Stimulated activated CD4-positive, alpha-beta T cell treated with anti-CD3 and anti-CD28 coated beads, Interleukin-12 subunit alpha, Interleukin-12 subunit beta, amount 100 ng/mL, for 48 hours (primary cell): ENCODE data around the gene ADCYAP1R1.

Experiments
- DNase-seq, 3 donors: peaks; one replicate each; pipeline ENCODE4 v3.0.0-alpha.2; 2020; ENCODE audit warnings: low read depth in 2 of 3, low spot score in 1 of 3

Gene ADCYAP1R1

GRCh38 chr7:31051598-31052486 is at the start of gene ADCYAP1R1:
Gene ADCYAP1R1, plus strand, starts transcription at chr7:31052308. Its CDS starts 10,957 bp downstream, at chr7:31063265.
- DNase-seq, result no peak

- DNase-seq, result no peak
These were observed 49.0 kb upstream of the ADCYAP1R1 start for GRCh38 chr7:31003097-31003496.

- no peak for DNase-seq
These were observed 48.4 kb upstream of the ADCYAP1R1 start for GRCh38 chr7:31003721-31004120.

- DNase-seq, result no peak
These were observed 47.7 kb upstream of the ADCYAP1R1 start for GRCh38 chr7:31004393-31004792.

- no peak for DNase-seq
These were observed 45.3 kb upstream of the ADCYAP1R1 start for GRCh38 chr7:31006857-31007256.

- DNase-seq, result no peak
These were observed 44.5 kb upstream of the ADCYAP1R1 start for GRCh38 chr7:31007634-31008033.

- DNase-seq, result no peak
These were observed 37.3 kb upstream of the ADCYAP1R1 start for GRCh38 chr7:31014826-31015225.

GRCh38 chr7:31017032-31017675 is 35.0 kb upstream of the ADCYAP1R1 start:
- no peak for DNase-seq

GRCh38 chr7:31017721-31018120 is 34.4 kb upstream of the ADCYAP1R1 start:
- no peak for DNase-seq

- DNase-seq, result no peak
These were observed 32.6 kb upstream of the ADCYAP1R1 start for GRCh38 chr7:31019509-31019908.

GRCh38 chr7:31020161-31020560 is 31.9 kb upstream of the ADCYAP1R1 start:
- DNase-seq, result no peak

- DNase-seq, result no peak
These were observed 31.5 kb upstream of the ADCYAP1R1 start for GRCh38 chr7:31020652-31021051.

- no peak for DNase-seq
These were observed 30.0 kb upstream of the ADCYAP1R1 start for GRCh38 chr7:31022117-31022516.

GRCh38 chr7:31022726-31023125 is 29.4 kb upstream of the ADCYAP1R1 start:
- DNase-seq, result no peak

GRCh38 chr7:31023877-31024276 is 28.2 kb upstream of the ADCYAP1R1 start:
- DNase-seq, result no peak

- no peak for DNase-seq
These were observed 24.7 kb upstream of the ADCYAP1R1 start for GRCh38 chr7:31027161-31027965.

GRCh38 chr7:31028006-31028405 is 24.1 kb upstream of the ADCYAP1R1 start:
- no peak for DNase-seq

GRCh38 chr7:31028417-31028992 is 23.6 kb upstream of the ADCYAP1R1 start:
- DNase-seq, result no peak

GRCh38 chr7:31029251-31030042 is 22.7 kb upstream of the ADCYAP1R1 start:
- no peak for DNase-seq

GRCh38 chr7:31033674-31034300 is 18.3 kb upstream of the ADCYAP1R1 start:
- no peak for DNase-seq
